Epithelial cell of prostate (primary cell): ENCODE results near the gene CYP19A1.
"Not testable (repeated sequence)": the region's sequence is repeated elsewhere in the genome, so short reads cannot be mapped to it uniquely, and the experiment has no call there.

Experiments
- DNase-seq: peaks from one replicate; pipeline ENCODE4 v3.0.0-alpha.2; 2011; ENCODE audit warnings: low read depth, low spot score
- H3K27ac ChIP-seq: fragments of 450-650 bp; 2 replicates; pipeline ENCODE4 v1.5.1; 2017; ENCODE audit warnings: mild to moderate bottlenecking

Gene CYP19A1

DNA sequence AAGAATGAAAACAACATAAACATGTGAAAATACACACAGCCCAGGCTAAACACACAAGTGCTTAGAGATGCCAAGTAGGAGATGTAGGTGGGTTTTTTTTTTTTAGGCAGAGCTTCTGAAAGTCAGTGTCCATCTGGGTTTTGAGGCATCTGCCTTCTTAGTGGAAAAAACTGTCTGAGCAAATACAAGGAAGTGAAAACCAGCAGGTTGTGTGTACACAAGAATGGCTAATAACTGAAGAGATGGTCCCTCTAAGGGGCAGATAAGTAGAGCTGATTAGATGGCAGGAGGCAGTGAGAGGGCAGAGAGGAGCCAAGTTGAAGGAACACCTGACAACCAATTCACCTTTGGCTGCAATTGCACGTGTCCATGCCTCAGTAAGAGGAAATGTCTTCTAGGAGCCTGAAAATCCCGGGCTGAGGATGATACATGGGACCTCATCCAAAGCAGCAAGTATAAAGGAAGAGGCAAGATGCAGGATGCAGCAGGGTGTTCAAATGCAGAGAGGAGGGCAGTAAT lies 34.9 kb downstream of the CYP19A1 start:
- DNase-seq: no peak
- H3K27ac ChIP-seq: no peak overlapping the region

- no peak for DNase-seq
- H3K27ac ChIP-seq: no peak overlapping the region
Measured at GRCh38 chr15:51302480-51302879, 35.9 kb downstream of the CYP19A1 start.

DNA sequence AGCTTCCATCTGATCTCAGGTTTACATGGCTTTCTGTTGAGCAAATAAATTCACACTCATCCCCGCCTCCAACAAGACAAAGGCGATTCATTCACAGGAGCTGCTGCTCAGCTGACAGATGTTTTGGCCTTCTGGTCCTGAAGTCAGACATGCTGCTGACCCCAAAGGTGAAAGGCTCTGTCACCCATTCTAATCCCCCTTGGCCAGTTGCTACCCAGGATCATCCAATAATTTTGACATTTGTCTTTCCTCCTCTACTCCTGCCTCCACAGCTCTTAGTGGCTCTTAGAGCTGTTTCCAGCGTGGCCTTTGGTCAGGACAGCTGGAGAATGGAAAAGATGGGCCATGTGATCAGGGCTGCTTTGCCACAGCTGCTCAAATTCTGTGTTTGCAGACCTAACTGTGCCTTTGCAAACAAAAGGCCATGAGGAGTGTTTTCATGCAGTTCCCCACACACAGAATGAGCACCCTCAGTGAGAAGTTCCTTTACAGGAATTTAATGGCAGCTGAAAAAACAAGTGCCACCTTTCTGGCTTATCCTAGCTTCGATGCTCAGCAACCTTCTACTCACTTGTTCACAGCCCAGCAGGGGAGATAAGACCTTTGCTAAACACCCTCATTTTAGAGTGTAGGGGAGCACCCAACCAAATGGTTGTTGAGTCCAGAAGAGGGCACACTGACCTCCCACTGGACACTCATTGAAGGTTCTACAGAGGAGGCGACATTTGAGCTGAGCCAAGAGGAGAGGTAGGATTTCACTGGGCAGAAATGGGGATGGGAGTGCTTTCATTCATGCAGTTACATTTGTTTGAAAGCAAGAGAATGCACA lies 39.0 kb downstream of the CYP19A1 start:
- H3K27ac ChIP-seq: no peak overlapping the region
- no peak for DNase-seq

DNA sequence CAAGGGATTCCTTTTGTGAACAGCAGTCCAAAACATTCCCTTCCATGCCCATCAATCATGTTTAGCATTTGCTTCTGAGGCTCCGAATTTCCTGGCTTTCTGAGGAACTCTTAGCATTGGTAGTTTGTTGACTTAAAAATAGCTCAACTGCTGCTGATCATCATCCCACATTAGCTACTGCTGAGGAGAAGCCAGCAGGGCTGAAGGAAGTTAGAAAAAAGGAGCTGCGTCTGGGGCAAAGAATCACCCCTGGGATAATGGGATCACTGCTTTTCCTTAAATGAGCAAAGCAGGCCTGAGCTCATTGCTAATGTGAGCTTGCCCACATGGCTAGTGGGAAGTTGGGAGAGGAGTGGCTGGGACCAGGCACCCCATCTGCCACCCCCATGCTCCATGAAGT lies 39.8 kb downstream of the CYP19A1 start:
- no peak overlapping the region for H3K27ac ChIP-seq
- DNase-seq: no peak

DNA sequence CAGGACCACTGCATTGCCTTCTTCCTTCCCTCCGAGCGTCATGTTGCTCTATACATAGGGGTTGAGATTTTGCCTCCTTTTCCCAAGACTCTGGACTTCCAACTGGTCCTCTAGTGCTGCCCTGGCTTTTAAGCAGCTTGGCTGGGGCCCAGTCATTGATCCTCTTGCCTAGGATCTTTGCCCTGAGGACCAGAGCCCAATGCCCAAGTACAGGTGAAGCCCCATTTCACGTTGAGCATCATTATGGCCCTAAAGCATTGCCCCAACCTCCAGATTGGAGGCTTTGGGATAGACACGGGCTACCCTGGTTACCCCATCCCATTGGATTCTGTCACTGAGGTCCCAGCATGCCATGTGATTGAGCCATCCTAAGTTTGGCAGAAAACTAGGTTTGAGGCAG lies 47.7 kb downstream of the CYP19A1 start:
- no peak for DNase-seq
- H3K27ac ChIP-seq: no peak overlapping the region

DNA sequence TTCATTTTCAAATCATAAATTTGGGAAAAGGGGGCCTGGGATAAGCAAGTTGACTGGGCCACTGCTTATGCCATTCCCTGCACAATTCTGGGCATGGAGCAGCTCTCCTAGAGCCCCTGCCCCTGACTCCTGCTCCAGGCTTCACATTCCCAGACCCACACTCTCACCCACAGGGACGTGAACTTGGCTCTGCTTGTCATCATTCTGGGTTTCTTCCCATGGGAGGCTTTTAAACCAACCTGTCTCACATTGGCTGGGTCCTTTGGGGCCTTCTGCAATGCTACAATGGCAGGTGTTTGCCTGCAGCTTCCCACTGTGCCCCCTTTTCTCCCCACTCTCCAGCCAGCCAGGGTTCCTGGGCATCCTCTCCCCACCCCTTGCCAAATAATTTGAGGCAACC lies 49.1 kb downstream of the CYP19A1 start:
- no peak overlapping the region for H3K27ac ChIP-seq
- no peak for DNase-seq

- no peak for DNase-seq
- no peak overlapping the region for H3K27ac ChIP-seq
Measured at GRCh38 chr15:51288143-51289065, 50.0 kb downstream of the CYP19A1 start.

GRCh38 chr15:51286816-51287215 lies 51.6 kb downstream of the CYP19A1 start:
- no peak for DNase-seq
- H3K27ac ChIP-seq: no peak overlapping the region

GRCh38 chr15:51285399-51285798 lies 53.0 kb downstream of the CYP19A1 start:
- H3K27ac ChIP-seq: no peak overlapping the region
- no peak for DNase-seq

DNA sequence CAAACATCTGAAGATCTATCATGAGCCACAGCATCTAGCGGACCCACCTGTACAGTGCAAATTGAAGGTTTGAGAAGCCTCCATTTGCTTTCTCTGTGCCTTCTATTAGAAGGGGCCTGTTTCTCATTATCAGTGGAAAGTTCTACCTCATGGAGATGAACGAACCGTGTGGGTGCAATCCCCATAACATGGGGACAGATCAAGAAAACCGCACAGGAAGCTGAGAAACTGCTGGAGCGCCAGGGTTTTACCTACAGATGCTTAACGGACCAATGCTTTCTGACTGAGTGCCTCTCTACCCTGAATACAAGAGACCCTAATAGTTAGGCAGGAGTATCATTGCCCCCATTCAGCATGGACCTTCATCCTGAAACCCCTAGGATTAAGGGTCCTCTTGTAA lies 53.5 kb downstream of the CYP19A1 start:
- H3K27ac ChIP-seq: no peak overlapping the region
- no peak for DNase-seq

DNA sequence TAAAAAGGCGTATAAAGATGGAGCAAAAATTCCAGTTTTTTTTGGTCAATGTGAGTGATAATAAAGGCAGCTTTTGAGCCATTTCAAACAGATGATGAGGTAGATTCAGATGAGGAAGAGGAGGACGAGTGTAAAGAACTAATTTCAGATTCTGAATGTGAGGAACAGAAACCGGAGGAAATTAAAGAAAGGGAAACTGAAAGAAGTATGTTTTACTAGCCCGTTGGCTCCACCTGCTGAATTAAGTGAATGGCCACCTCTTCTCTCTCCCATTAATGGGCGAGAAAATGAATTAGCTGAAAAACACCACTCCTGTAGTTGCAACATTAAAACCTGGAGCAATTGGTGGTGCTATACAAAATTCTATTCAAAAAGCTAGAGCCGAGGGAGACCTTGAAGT lies 55.4 kb downstream of the CYP19A1 start:
- DNase-seq: no peak
- no peak overlapping the region for H3K27ac ChIP-seq

GRCh38 chr15:51282241-51282640 lies 56.2 kb downstream of the CYP19A1 start:
- not testable (repeated sequence) for H3K27ac ChIP-seq, DNase-seq

DNA sequence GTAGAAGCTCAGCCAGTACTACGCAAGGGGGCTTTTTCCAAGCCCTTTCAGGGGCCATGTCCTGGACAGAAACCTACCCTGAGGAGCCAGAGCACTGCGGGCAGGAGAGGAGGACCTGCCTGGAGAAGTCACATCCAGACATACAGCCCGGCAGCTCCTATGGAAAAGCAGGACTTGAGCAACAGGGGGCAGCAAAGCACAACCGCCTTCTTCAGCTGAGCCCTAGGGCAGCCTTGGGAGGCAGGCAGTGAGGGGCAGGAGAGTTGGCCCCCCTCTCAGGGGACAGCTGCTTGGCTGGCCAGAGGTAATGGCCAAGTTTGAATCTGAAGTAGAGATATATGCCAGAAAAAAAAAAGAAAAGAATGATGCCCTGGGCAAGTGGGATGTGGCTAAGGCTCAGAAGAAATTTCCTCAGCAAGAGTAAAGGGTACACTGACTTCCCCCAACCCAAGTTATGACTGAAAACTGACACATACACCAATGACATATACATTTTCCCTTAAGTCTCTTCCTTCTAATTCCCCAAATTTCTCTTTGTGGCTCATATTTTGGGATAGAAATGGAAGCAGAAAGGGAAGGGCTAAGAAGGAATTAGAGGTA lies 56.9 kb downstream of the CYP19A1 start:
- H3K27ac ChIP-seq: no peak overlapping the region
- no peak for DNase-seq

DNA sequence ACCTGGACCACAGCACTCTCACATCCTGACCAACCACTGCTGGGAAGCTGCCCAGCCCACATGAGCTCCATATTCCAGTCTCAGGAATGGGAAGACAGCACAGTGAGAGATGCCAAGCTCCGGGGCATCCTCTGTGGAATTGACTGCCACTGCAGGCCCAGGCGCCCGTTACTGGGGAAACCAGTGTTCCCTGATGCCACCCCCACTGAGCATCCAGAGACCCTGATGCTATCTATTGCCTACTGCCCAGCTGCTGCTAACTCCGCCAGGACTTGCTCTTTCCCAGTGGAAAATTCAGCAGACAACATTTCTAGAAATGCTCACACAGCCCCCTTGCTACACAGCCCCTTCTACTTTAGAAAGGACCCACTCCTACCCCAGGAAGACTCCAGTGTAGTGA lies 57.6 kb downstream of the CYP19A1 start:
- H3K27ac ChIP-seq: no peak overlapping the region
- DNase-seq: no peak

- no peak overlapping the region for H3K27ac ChIP-seq
- no peak for DNase-seq
Measured at GRCh38 chr15:51279391-51279790, 59.0 kb downstream of the CYP19A1 start.

- no peak overlapping the region for H3K27ac ChIP-seq
- DNase-seq: no peak
Measured at GRCh38 chr15:51277101-51277500, 61.3 kb downstream of the CYP19A1 start.

DNA sequence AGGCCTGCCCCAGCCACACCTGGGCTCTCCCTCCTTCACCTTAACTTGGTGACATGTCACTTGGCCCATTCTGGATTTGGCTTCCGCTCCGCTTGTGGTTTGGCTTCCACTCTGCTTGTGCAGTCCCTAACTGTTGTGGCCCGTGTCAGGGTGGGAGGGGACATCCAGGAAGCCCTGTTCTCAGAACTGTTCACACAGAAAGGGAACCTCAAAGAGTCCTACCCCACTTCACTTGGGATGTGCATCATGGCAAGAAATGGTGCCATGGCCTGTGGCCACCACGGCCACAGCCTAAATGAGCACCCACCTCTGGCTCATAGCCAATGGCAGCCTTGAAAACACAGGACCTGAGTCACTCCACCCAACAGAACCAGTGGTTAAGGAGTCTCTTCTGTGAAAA lies 63.4 kb downstream of the CYP19A1 start:
- no peak for DNase-seq
- H3K27ac ChIP-seq: no peak overlapping the region

DNA sequence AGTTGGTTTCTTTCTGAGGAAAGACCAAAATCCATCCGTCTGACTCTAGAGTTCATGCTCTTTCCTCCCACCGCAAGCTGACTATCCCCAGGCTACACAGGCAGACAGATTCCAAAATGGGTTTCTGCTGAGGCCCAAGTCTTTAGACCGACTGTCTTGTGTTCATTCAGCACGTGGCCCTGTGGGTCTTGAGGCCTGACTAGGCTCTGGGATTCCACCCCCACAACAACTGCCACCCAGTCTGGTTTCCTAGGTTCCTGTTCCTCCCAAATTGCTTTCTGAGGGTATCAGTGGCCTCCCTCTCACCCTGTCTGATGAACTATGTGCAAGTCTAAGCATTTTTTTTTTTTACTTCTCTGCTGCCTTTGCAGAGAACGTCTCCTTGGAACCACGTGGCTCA lies 67.7 kb downstream of the CYP19A1 start:
- no peak overlapping the region for H3K27ac ChIP-seq
- no peak for DNase-seq

DNA sequence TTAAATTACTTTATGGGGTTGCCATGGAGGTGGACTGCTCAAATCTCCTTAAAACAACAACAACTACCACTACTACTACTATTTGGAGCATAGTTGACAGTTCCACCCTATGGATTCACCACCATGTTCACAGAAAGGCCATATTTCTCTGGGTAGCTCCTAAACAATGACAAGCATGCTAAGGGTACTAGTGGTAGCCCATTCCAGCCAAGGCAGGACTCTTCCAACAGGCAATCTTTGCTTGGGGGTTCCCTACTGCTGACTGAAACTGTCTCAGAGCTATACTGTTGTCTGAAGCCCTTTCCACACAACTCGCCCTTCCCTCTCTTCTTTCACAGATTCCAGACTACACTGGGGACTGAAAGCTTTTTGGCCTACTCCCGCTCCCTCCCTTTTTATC lies 68.9 kb downstream of the CYP19A1 start:
- DNase-seq: no peak
- H3K27ac ChIP-seq: no peak overlapping the region

DNA sequence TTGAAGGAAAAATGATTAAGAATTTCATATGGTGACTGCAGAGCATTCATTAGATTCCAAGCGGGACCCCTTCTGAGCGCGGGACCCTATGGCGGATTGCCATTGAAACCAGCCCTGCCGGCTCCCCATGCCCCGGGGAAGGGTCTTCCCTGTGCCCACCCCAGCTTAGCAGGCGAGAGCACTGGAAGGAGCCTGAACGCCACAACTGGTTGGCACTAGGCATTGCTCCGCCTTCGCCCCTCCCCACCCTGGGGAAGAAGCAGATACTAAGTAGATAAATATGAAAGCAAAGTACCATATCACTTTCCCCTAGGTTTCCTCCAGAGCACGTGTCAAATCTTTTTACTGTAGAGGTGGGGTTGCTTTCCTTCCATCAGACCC lies 70.7 kb downstream of the CYP19A1 start:
- no peak for DNase-seq
- H3K27ac ChIP-seq: no peak overlapping the region
